ENCODE data around the gene RNU2-1. TPM values are rescaled to one million over a fixed set of nuclear protein-coding genes. Genes with fewer than 3 reads are reported as not detected.
A peak's percentile ranks its signal among the peaks of the same experiment; 100 is the strongest.

RNU2-1 gene
- total and polyA plus RNA-seq, 2 of the 13 experiments (the other 11 are each of a cell fraction or from before 2014, with no cell fraction given), result not detected

GRCh38 chr17:43211480-43212402, 22.0 kb downstream of the RNU2-1 start, which contains the start of gene TMEM106A (continued):
- TF ChIP-seq ZNF354B (CRISPR knock-in tag; IDR thresholded peaks at IDR 0.05) (no peak; the same call in 1 of the 2 replicates), THAP11 (CRISPR knock-in tag; IDR thresholded peaks at IDR 0.05) (no peak; the same call in none of the 2 replicates), ZNF205 (CRISPR knock-in tag; IDR thresholded peaks at IDR 0.05) (no peak; the same call in 1 of the 2 replicates), ZNF329 (CRISPR knock-in tag; IDR thresholded peaks at IDR 0.05; ENCODE audit: low read depth) (0 out of 2 replicates have a peak, but pooled peaks have one; percentile 61), TGIF2 (CRISPR knock-in tag; IDR thresholded peaks at IDR 0.05) (0 out of 2 replicates have a peak, but pooled peaks have one; percentile 13), MAF1 (CRISPR knock-in tag; IDR thresholded peaks at IDR 0.05; ENCODE audit: borderline replicate concordance) (no peak), ZNF383 (CRISPR knock-in tag; IDR thresholded peaks at IDR 0.05; ENCODE audit: borderline replicate concordance) (no peak), ZNF569 (CRISPR knock-in tag; IDR thresholded peaks at IDR 0.05; ENCODE audit: borderline replicate concordance) (no peak), ZNF367 (CRISPR knock-in tag; IDR thresholded peaks at IDR 0.05; ENCODE audit: borderline replicate concordance) (no peak), ZBTB7B (CRISPR knock-in tag; IDR thresholded peaks at IDR 0.05) (peak; percentile 75), TBX2 (CRISPR knock-in tag; IDR thresholded peaks at IDR 0.05; ENCODE audit: borderline replicate concordance) (peak; percentile 79; the same call in 1 of the 2 replicates), NAIF1 (CRISPR knock-in tag; IDR thresholded peaks at IDR 0.05; ENCODE audit: borderline replicate concordance) (peak; percentile 78), MTERF4 (CRISPR knock-in tag; IDR thresholded peaks at IDR 0.05) (peak; percentile 81; the same call in 1 of the 2 replicates), ADNP (CRISPR knock-in tag; IDR thresholded peaks at IDR 0.05) (no peak), RXRB (CRISPR knock-in tag; IDR thresholded peaks at IDR 0.05; ENCODE audit: borderline replicate concordance) (no peak; the same call in 1 of the 2 replicates), AKNA (CRISPR knock-in tag; IDR thresholded peaks at IDR 0.05; ENCODE audit: borderline replicate concordance) (peak; percentile 28; the same call in 1 of the 2 replicates), CERS6 (CRISPR knock-in tag; IDR thresholded peaks at IDR 0.05) (no peak), ZNF333 (CRISPR knock-in tag; IDR thresholded peaks at IDR 0.05; ENCODE audit: borderline replicate concordance) (no peak), KLF15 (CRISPR knock-in tag; IDR thresholded peaks at IDR 0.05; ENCODE audit: borderline replicate concordance) (no peak; the same call in 1 of the 2 replicates)
